Upper lobe of left lung (tissue), 4 donors: ENCODE measurements around the gene NKG7.
A peak's percentile ranks its signal among the peaks of the same experiment; 100 is the strongest.

Source experiments
- CTCF ChIP-seq, 6 experiments: fragments of 450-650 bp in 4 of 6; fragments of 200-600 bp in 2 of 6; sonication (generic) in 2 of 6; IDR thresholded peaks; one replicate each; pipeline ENCODE4 v1.5.1; 2016 to 2019; ENCODE audit warnings: antibody characterized with exemption in 6 of 6
- EP300 ChIP-seq, 4 donors: sonication (generic); formaldehyde crosslinking; IDR thresholded peaks; one replicate each; pipeline ENCODE4 v1.5.1; 2017; ENCODE audit warnings: antibody characterized with exemption in 4 of 4, control low read depth in 2 of 4

DNA sequence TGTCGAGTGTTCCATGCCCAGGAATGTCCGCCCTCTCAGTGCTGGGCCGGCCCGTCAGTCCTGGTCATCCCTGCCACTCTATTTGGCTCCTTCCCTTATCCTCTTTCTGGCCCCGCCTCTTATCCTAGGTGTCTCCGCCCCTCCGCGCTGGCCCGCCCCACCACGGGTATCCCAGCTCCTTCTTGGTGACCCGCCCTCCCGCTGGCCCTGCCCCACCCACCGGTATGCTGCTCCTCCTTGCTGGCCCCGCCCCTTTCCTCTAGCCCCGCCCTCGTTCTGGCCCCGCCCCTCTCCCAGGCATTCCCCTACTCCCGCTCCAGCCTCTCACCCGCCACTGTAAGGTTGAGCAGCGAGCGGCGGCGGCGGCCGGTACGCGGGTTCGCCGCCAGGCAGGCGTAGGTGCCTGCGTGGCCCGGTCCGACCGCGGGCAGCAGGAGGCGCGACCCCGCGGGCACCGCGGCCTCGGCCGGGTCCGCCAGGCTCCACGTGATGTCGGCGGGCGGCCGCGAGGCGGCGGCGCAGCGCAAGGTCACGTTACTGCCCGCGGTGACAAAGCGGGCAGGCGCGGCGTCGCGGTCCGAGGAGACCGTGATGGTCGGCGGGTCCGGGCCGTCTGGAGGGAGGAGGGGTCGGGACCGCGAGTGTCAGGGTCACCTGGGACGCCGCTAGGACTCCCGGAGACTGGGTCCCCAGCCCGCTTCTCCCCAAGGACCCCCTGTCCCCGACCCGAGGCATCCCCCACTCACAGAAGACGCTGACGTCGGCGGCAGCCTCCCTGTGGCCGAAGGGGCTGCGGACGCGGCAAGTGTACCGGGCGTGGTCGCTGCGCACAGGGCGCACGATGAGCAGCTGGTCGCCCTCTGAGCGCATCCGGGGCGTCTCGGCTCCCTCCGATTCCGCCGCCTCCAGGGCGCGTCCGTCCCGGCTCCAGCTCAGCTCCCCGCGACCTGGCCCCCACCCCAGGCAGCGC lies 32.5 kb downstream of the NKG7 start:
- TF ChIP-seq CTCF (IDR thresholded peaks at IDR 0.05) (peak in 5 of 6 experiments; percentile 36 to 95 (median 87)), EP300 (IDR thresholded peaks at IDR 0.05) (no peak)
